ENCODE results near the gene LIPT2.

LIPT2 gene

DNA sequence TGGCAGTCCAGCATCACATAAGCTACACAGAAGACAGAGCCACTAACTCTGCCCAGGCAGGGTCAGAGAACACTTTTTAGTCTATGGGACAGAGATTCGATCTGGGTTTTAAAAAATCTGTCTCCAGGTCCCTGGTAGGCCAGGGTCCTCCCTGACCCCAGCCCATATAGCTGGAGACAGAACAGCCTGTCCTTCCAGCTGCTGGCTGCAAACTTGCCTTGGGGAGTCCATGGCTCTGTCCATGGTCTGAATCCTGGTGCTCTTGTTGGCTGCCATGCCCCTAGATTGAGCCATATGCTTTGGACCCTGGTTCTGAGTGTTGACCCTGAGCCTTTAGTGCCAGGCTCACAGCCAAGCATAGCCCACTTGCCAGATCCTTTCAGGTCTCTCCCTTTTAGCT, 13.3 kb upstream of the LIPT2 start:
- H3K9me2 ChIP-seq (replicated peaks; ENCODE audit: insufficient read depth, low read length) = no peaks in the 10 kb centered on the region
- H3K4me1 ChIP-seq (ENCODE audit: low read length) = no peaks in the 10 kb centered on the region
- no peaks in the 10 kb centered on the region for H3F3A ChIP-seq (ENCODE audit: insufficient read depth, low read length)
- no peak overlapping the region for H3K27ac ChIP-seq (ENCODE audit: low read length)
- H3K4me3 ChIP-seq (ENCODE audit: low read length) = no peak overlapping the region
- H2AFZ ChIP-seq (ENCODE audit: low read length) = no peak overlapping the region
- H3K4me2 ChIP-seq (ENCODE audit: low read depth, low read length) = no peak overlapping the region
- no peaks in the 10 kb centered on the region for H3K9me3 ChIP-seq (replicated peaks; ENCODE audit: insufficient read depth, low read length)
- H3K79me2 ChIP-seq (ENCODE audit: low read length) = no peaks in the 10 kb centered on the region
- no peak overlapping the region for H3K9ac ChIP-seq (ENCODE audit: low read length)
- TF ChIP-seq EZH2 (optimal IDR thresholded peaks at IDR 0.05; ENCODE audit: low read depth, low read length) = no peak
- no peak for DNase-seq
- H4K20me1 ChIP-seq (ENCODE audit: insufficient read depth, low read length) = no peaks in the 10 kb centered on the region
- no peaks in the 10 kb centered on the region for H3K27me3 ChIP-seq (replicated peaks; ENCODE audit: insufficient read depth, low read length)
- no peaks in the 10 kb centered on the region for H3K36me3 ChIP-seq (replicated peaks; ENCODE audit: insufficient read depth, low read length)

GRCh38 chr11:74505911-74506310, 12.4 kb upstream of the LIPT2 start:
- TF ChIP-seq, protein P1, sequence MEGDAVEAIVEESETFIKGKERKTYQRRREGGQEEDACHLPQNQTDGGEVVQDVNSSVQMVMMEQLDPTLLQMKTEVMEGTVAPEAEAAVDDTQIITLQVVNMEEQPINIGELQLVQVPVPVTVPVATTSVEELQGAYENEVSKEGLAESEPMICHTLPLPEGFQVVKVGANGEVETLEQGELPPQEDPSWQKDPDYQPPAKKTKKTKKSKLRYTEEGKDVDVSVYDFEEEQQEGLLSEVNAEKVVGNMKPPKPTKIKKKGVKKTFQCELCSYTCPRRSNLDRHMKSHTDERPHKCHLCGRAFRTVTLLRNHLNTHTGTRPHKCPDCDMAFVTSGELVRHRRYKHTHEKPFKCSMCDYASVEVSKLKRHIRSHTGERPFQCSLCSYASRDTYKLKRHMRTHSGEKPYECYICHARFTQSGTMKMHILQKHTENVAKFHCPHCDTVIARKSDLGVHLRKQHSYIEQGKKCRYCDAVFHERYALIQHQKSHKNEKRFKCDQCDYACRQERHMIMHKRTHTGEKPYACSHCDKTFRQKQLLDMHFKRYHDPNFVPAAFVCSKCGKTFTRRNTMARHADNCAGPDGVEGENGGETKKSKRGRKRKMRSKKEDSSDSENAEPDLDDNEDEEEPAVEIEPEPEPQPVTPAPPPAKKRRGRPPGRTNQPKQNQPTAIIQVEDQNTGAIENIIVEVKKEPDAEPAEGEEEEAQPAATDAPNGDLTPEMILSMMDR (IDR thresholded peaks at IDR 0.05; ENCODE audit: low read length) = no peak
- TF ChIP-seq EZH2phosphoT487 (IDR thresholded peaks at IDR 0.05; ENCODE audit: low read length) (no peak), EZH2 (optimal IDR thresholded peaks at IDR 0.05; ENCODE audit: low read depth, low read length) (no peak)
- Histone ChIP-seq H3K4me3 (ENCODE audit: low read length) (no peak overlapping the region), H4K20me1 (ENCODE audit: insufficient read depth, low read length) (no peaks in the 10 kb centered on the region), H3K9me3 (replicated peaks; ENCODE audit: insufficient read depth, low read length) (no peaks in the 10 kb centered on the region), H3K9me2 (replicated peaks; ENCODE audit: insufficient read depth, low read length) (no peaks in the 10 kb centered on the region), H3K27ac (ENCODE audit: low read length) (no peak overlapping the region), H3K36me3 (replicated peaks; ENCODE audit: insufficient read depth, low read length) (no peaks in the 10 kb centered on the region), H3K79me2 (ENCODE audit: low read length) (no peaks in the 10 kb centered on the region), H2AFZ (ENCODE audit: low read length) (no peak overlapping the region), H3K27me3 (replicated peaks; ENCODE audit: insufficient read depth, low read length) (no peaks in the 10 kb centered on the region), H3K9ac (ENCODE audit: low read length) (no peak overlapping the region), H3F3A (ENCODE audit: insufficient read depth, low read length) (no peaks in the 10 kb centered on the region), H3K4me1 (ENCODE audit: low read length) (no peaks in the 10 kb centered on the region), H3K4me2 (ENCODE audit: low read depth, low read length) (no peak overlapping the region)
- DNase-seq = no peak

- Histone ChIP-seq H3F3A (ENCODE audit: insufficient read depth, low read length) (no peaks in the 10 kb centered on the region), H3K9ac (ENCODE audit: low read length) (no peak overlapping the region), H4K20me1 (ENCODE audit: insufficient read depth, low read length) (no peaks in the 10 kb centered on the region), H3K36me3 (replicated peaks; ENCODE audit: insufficient read depth, low read length) (no peaks in the 10 kb centered on the region), H3K9me2 (replicated peaks; ENCODE audit: insufficient read depth, low read length) (no peaks in the 10 kb centered on the region), H3K9me3 (replicated peaks; ENCODE audit: insufficient read depth, low read length) (no peaks in the 10 kb centered on the region), H3K27ac (ENCODE audit: low read length) (no peak overlapping the region), H2AFZ (ENCODE audit: low read length) (no peak overlapping the region), H3K4me1 (ENCODE audit: low read length) (no peaks in the 10 kb centered on the region), H3K4me2 (ENCODE audit: low read depth, low read length) (no peak overlapping the region), H3K27me3 (replicated peaks; ENCODE audit: insufficient read depth, low read length) (no peaks in the 10 kb centered on the region), H3K4me3 (ENCODE audit: low read length) (no peak overlapping the region), H3K79me2 (ENCODE audit: low read length) (no peaks in the 10 kb centered on the region)
- TF ChIP-seq, protein P1 (IDR thresholded peaks at IDR 0.05; ENCODE audit: low read length) = no peak
- TF ChIP-seq EZH2 (optimal IDR thresholded peaks at IDR 0.05; ENCODE audit: low read depth, low read length) (no peak), EZH2phosphoT487 (IDR thresholded peaks at IDR 0.05; ENCODE audit: low read length) (no peak)
- no peak for DNase-seq
Observed at GRCh38 chr11:74504100-74504691, 10.7 kb upstream of the LIPT2 start.

GRCh38 chr11:74494916-74495315, 1.4 kb upstream of the LIPT2 start:
- no peak for TF ChIP-seq EZH2phosphoT487 (IDR thresholded peaks at IDR 0.05; ENCODE audit: low read length)
- TF ChIP-seq, protein P1 (IDR thresholded peaks at IDR 0.05; ENCODE audit: low read length) = no peak
- TF ChIP-seq EZH2 (optimal IDR thresholded peaks at IDR 0.05; ENCODE audit: low read depth, low read length) = no peak
- Histone ChIP-seq H3K9me2 (replicated peaks; ENCODE audit: insufficient read depth, low read length) (no peaks in the 10 kb centered on the region), H3F3A (ENCODE audit: insufficient read depth, low read length) (peaks cover 10% of the 10 kb centered on the region), H3K9me3 (replicated peaks; ENCODE audit: insufficient read depth, low read length) (no peaks in the 10 kb centered on the region), H3K79me2 (ENCODE audit: low read length) (no peaks in the 10 kb centered on the region), H3K9ac (ENCODE audit: low read length) (no peak overlapping the region), H3K4me2 (ENCODE audit: low read depth, low read length) (no peak overlapping the region), H3K36me3 (replicated peaks; ENCODE audit: insufficient read depth, low read length) (no peaks in the 10 kb centered on the region), H2AFZ (ENCODE audit: low read length) (no peak overlapping the region), H3K4me3 (ENCODE audit: low read length) (no peak overlapping the region), H3K27me3 (replicated peaks; ENCODE audit: insufficient read depth, low read length) (no peaks in the 10 kb centered on the region), H3K27ac (ENCODE audit: low read length) (no peak overlapping the region), H3K4me1 (ENCODE audit: low read length) (peaks cover 10% of the 10 kb centered on the region; the same call in 1 of the 2 replicates), H4K20me1 (ENCODE audit: insufficient read depth, low read length) (no peaks in the 10 kb centered on the region)
- no peak for DNase-seq
